NCI-H345 treated with DMSO at 0.1 percent for 48 hours (cell line): ENCODE results near the gene RPA1.
A peak's percentile ranks its signal among the peaks of the same experiment; 100 is the strongest.
"Not testable (repeated sequence)": the region's sequence is repeated elsewhere in the genome, so short reads cannot be mapped to it uniquely, and the experiment has no call there.

Experiments used
- DNase-seq: peaks from one replicate; lab custom pipeline; 2025; ENCODE audit not compliant: unreplicated experiment; lab: John Stamatoyannopoulos, UW

The RPA1 gene

GRCh38 chr17:1829592-1830257 is at the start of gene RPA1, which contains the start of gene SMYD4:
TSS of gene RPA1 (plus strand) at chr17:1830005. CDS start at chr17:1830094, 89 bp downstream.
TSS of gene SMYD4 (minus strand) at chr17:1829902. CDS start at chr17:1827994, 1,908 bp downstream.
- DNase-seq: peak; percentile 37

- no peak for DNase-seq
These were observed 47.6 kb upstream of the RPA1 start for GRCh38 chr17:1782171-1782567.

- DNase-seq: no peak
These were observed 46.5 kb upstream of the RPA1 start for GRCh38 chr17:1783271-1783670.

- DNase-seq: no peak
These were observed 45.8 kb upstream of the RPA1 start for GRCh38 chr17:1783834-1784611.

GRCh38 chr17:1785930-1786329 is 43.9 kb upstream of the RPA1 start:
- no peak for DNase-seq

- DNase-seq: no peak
These were observed 43.1 kb upstream of the RPA1 start for GRCh38 chr17:1786708-1787107.

GRCh38 chr17:1787301-1787902 is 42.4 kb upstream of the RPA1 start:
- no peak for DNase-seq

GRCh38 chr17:1789936-1790335 is 39.9 kb upstream of the RPA1 start:
- no peak for DNase-seq

GRCh38 chr17:1792495-1793446 is 37.0 kb upstream of the RPA1 start:
- no peak for DNase-seq

GRCh38 chr17:1793447-1793806 is 36.4 kb upstream of the RPA1 start:
- DNase-seq: no peak

- DNase-seq: no peak
These were observed 33.0 kb upstream of the RPA1 start for GRCh38 chr17:1796800-1797199.

- DNase-seq: no peak
These were observed 32.5 kb upstream of the RPA1 start for GRCh38 chr17:1797323-1797722.

GRCh38 chr17:1797846-1798245 is 32.0 kb upstream of the RPA1 start:
- not testable (repeated sequence) for DNase-seq

GRCh38 chr17:1800240-1800639 is 29.6 kb upstream of the RPA1 start:
- no peak for DNase-seq

GRCh38 chr17:1800712-1801111 is 29.1 kb upstream of the RPA1 start:
- DNase-seq: no peak

- no peak for DNase-seq
These were observed 27.4 kb upstream of the RPA1 start for GRCh38 chr17:1802429-1802828.

GRCh38 chr17:1803280-1803679 is 26.5 kb upstream of the RPA1 start:
- DNase-seq: no peak

GRCh38 chr17:1807890-1808289 is 21.9 kb upstream of the RPA1 start:
- DNase-seq: no peak

GRCh38 chr17:1808644-1809043 is 21.2 kb upstream of the RPA1 start:
- no peak for DNase-seq

GRCh38 chr17:1809815-1810214 is 20.0 kb upstream of the RPA1 start:
- DNase-seq: not testable (repeated sequence)
